Urothelium cell line (cell line): ENCODE data around the gene FGFR3.
A peak's percentile ranks its signal among the peaks of the same experiment; 100 is the strongest.
"Not testable (repeated sequence)": the region's sequence is repeated elsewhere in the genome, so short reads cannot be mapped to it uniquely, and the experiment has no call there.

Experiments used
- DNase-seq: peaks from one replicate; pipeline ENCODE4 v3.0.0; 2011; ENCODE audit warnings: low spot score, mixed read lengths
- FAIRE-seq: peaks from 2 replicates; lab custom pipeline; 2011; peaks lifted over from hg19 to GRCh38; lab: Jason Lieb, UNC

Gene FGFR3

DNA sequence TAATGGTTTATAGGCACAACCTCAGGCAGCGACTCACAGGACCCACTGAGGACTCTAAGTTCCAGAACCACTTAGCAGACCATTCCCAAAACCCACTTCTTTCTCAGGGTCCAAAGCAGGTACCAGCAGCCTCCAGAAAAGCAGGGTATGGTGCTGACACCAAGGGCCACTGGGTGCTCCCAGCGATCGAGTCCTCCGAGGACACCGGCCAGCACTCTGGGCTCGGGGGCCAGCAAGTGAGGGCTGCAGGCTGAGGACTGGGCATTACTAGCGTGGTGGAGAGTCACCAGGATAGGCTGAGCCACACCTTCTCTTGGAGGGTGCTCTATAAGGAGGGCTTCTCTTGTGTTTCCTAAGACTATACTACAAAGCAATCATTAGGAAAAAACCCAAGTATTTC, 43.6 kb downstream of the FGFR3 start:
- no peak for DNase-seq
- FAIRE-seq: no peak

DNA sequence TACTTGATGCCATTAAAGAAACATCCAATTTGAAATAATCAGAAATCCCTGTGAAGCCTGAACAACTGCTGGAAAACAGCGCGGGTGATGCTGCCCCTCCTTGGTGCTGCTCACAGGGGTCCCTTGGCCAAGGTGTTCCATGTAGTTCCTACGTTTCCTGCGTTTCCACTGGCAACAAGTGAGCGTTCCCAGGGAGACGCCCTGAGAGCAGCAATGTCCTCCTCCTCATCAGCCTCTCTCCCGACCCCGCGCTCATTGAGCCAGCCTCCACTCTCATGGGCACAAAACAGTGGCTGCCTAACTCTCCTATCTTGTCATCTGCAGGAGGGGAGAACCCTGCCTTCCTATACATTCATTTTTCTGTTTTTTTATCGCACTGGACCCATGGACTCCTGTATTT, 44.0 kb downstream of the FGFR3 start:
- no peak for DNase-seq
- no peak for FAIRE-seq

DNA sequence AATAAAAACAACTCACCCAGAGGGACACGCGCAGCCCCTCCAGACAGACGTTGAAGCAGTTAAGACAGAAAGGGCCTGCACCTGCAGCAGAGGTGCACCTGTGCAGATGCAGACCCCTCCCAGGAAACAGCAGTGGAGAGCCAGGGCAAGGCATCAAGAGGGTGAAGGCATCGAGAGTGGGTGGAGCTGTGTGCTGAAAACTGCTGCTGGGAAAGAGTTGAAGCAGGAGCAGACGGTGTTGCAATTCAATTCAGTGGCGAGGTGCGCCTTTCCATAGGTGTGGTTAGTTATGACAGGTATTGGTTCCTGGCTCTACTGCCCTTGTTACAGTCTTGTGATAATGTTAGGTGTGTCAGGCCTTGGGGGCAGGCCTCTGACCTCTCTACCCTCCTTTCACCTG, 46.2 kb downstream of the FGFR3 start:
- DNase-seq (no peak), FAIRE-seq (no peak)

DNA sequence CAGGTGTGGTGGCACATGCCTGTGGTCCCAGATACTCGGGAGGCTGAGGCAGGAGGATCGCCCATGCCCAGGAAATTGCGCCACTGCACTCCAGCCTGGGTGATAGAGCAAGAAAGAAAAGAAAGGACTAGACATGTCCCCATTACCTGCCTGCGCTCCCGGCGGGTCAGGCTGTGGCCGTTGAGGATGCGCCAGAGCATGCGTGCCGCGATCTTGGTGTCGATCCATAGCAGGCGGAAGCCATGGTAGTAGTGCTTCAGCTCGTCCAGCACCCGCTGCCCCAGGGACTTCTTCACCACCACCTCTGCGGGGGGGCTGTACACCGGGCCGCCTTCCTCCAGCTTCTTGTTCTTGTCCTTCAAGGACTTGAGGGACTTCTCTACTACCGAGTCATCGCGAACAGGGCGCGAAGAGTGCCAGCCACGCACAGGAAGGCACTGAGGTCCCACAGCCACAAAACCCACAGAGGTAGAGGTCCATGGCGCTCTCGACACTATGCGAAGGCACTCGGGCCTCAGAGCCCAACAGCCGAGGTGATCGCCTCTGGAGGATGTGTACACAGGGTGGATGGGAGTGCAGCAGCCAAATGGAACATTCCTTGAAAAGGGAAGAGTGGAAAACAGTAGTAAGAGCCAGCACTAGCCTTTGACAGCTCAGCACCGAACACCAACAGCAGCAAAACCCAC, 48.3 kb downstream of the FGFR3 start:
- FAIRE-seq (no peak), DNase-seq (no peak)

DNA sequence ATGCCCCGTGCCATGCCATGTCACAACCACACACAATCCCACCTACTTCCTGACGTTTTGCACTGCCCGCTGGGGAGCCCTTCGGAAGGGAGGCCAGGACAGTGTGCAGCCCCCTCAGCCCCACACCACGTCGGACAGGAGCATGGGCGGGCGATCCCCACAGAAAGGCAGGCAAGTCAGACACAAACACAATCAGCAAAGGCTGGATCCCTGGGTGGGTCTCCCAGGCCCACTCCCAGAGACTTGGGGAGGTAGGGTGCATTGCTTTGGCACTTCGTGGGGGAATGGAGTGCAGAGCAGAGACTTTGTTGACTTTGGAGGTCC, 48.8 kb downstream of the FGFR3 start:
- no peak for DNase-seq
- no peak for FAIRE-seq

DNA sequence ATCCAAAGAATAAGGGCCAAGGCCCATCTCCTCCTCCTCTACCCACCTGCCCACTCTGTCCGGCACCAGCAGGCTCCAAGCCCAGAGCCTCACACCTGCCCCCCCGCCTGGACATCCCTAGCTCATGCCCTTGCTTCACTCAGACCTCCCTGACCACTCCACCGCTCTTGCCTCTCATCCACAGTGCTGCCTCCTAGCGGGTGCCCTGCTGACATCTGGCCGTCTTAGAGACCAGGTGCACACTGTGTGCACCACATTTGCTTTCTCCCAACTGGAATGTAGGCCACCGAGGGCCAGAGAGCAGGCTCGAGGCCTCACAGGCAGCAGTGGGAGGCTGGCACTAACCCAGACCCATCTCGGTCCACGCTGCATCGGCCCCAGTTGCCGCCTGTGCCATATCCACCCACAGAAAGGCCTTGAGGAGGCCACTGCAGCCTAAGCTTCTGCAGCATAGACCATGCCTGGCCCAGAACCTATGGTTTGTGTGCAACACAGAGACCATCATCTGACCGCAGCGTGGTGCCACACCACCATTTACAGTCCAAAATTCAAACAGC, 49.3 kb downstream of the FGFR3 start:
- FAIRE-seq (no peak), DNase-seq (no peak)

DNA sequence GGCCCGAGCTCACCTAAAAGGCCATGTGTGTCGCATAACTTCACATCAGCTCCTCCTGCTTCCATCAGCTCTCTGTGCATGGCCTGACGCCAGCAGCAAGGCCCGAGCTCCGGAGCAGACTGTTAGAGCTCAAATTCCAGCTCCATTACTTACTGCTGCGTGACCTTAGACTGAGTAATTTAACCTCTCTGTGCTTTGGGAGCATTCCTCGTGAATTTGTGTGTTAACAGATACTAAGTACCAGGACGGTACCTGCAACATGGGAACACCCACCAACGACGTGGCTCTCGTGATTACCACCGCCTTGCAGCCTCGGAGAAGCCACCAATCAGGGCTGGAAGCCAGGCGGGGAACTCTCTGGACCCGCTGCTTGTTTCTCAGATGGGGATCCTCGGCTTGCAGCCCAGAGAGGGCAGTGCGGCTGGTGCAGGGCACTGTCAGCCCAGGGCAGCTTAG, 49.9 kb downstream of the FGFR3 start:
- DNase-seq: no peak
- no peak for FAIRE-seq

DNA sequence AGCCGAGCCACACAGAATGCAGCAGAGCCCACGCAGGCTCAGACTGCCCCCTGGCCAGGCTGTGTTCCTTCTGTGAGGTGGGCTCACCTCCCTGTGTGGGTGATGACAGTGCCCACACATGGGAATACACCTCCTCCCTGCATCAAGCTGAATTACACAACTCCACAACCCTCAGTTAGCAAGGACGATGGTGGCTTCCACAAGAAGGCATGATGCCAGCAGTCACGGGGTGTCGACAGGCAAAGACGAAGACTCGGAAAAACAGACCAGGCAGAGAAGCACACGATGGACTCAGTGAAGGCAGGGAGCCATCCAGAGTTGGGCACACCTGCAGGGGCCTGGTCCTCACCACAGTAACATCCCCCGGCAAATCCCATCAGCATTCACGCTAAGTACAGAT, 50.8 kb downstream of the FGFR3 start:
- no peak for DNase-seq

DNA sequence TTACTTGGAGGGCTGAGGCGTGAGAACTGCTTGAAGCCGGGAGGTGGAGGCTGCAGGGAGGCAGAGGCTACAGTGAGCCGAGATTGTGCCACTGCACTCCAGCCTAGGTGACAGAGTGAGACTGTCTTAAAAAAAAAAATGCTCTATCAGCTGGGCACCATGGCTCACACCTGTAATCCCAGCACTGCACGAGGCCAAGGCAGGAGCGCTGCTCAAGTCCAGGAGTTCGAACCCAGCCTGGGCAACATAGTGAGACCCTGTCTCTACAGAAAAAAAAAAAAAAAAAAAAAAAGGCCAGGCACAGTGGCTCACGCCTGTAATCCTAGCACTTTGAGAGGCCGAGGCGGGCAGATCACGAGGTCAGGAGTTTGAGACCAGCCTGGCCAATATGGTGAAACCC, 51.5 kb downstream of the FGFR3 start:
- not testable (repeated sequence) for FAIRE-seq, DNase-seq

More for the DNA sequence above, 50.8 kb downstream of the FGFR3 start:
- FAIRE-seq: no peak

DNA sequence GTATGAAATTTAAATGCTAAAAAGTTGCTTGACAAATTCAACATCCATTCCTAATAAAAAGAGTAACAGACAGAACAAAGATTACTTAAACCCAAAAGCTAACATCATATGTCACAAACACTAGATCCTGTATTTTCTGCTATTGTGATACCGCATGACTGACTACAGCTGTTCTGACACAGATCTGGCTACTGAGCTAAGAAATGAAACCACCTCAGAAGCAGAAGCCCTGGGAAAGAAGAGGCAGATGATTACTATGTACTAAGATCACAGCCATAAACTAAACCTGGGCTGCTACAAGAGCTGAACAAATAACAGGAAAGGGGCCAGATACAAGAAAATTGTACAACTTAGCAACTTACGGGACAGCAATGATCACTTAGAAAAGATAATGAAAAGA, 53.5 kb downstream of the FGFR3 start:
- FAIRE-seq (no peak), DNase-seq (no peak)

DNA sequence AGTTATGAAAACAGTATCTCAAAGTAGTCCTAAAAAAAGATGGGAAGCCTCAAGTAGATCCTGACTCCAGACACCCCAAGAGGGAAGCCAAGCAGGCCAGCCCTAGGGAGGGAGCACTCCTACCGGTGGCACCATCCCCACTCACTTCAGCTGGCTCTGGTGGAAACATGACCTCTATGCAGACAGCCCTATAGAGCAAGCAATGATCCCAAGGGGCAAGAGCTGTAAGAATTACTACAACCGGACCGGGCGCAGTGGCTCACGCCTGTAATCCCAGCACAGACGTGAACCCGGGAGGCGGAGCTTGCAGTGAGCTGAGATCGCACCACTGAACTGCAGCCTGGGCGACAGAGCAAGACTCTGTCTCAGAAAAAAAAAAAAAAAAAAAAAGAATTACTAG, 57.2 kb downstream of the FGFR3 start:
- no peak for DNase-seq
- no peak for FAIRE-seq

DNA sequence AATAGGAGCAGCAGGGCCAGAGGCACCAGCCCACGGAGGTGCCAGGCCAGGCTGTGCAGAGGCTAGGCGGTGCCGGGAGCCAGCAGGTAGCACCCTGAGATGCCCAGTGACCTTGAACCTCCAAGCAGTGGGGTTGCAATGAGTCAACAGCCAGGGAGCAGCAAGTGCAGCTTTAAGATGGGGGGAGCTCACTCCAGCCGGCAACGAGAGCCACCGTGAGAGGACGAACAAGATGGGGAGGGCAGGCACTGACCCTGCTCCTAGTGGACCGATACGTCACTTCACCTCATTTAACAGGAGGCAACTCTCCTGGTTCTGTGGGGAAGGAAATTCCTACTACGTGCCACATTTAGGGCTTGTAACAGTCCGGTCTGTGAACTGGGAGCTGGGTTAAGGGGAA, 58.1 kb downstream of the FGFR3 start:
- FAIRE-seq: no peak
- DNase-seq: no peak

DNA sequence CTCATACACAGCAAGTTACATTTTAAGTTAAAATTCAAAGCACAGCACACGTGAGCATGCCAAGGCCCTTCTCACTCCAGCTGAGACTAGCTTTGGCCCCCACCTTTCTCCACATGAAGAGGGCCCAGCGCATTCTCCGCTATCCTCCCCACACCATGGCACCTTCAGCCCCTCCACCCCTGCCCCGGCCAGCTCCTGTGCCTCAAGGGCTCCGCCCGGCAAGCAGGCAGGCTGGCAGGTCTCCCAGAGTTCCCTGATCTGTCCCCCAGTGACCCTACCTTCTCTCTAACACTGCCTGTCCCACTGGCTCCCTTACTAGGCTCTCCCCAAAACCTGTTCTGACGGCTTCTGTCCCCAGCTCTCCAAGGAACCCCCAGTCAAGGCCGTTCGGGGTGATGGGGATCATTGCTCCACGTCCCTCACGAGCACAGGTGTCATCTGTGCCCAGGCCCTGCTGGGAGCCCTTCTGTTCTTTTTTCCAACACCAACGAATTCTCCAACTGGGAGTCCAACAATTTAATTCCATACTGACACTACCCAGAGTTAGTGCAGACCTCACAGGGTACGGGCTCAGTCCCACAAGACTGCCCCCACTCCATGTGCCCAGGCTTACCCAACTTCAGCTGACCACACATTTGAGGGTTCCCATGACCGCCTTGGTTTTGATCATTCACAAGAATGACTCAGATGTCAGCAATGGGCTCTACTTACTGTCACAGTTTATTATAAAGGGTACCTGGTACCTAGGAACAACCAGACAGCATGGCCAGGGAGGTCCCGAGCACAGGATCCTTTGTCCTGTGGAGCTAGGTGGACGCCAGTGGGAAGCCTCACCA, 58.7 kb downstream of the FGFR3 start:
- no peak for DNase-seq
- FAIRE-seq: no peak

DNA sequence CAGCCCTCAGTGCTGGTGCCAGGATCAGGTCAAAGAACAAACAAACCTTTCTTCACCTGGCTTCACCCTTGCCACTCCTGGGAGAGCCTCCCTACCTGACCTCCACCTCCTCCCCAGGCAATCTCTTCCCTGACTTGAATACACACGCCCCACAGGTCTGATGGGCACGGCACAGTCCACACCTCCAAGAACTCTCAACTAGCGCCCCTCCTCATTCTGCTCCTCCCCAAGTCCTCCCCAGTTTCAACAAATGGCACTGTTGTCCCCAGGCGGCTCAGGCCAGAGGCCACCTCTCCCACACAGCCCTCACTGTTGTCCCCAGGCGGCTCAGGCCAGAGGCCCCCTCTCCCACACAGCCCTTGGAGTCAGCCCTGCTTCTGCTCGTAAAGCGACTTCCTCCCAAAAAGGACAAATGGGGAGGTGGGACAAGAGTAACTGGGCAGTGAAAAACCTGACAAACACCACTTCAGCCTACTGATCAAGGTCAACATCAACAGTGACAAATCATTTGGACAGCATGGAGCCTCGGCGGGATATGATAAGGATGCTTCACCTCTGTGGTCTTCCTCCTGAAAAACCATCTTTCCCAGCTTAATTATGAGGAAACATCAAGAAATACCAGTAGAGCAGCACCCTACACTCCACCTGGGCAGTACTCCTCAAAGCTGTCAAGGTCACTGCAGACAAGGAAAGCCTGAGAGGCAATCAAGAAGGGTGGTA, 60.0 kb downstream of the FGFR3 start:
- FAIRE-seq: no peak
- no peak for DNase-seq

DNA sequence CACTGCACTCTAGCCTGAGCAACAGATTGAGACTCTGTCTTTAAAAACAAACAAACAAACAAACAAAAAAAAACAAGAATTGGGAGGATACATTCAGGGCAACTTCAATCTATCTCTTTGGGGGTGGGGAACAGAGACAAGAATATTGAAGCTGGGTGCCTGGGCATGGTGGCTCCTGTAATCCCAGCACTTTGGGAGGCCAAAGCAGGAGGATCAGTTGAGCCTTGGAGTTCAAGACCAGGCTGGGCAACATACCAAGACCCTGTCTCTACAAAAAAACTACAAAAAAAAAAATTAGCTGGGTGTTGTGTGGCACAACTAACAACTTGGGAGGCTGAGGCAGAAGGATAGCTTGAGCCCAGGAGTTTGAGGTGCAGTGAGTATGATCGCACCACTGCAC, 61.7 kb downstream of the FGFR3 start:
- FAIRE-seq (no peak), DNase-seq (no peak)

DNA sequence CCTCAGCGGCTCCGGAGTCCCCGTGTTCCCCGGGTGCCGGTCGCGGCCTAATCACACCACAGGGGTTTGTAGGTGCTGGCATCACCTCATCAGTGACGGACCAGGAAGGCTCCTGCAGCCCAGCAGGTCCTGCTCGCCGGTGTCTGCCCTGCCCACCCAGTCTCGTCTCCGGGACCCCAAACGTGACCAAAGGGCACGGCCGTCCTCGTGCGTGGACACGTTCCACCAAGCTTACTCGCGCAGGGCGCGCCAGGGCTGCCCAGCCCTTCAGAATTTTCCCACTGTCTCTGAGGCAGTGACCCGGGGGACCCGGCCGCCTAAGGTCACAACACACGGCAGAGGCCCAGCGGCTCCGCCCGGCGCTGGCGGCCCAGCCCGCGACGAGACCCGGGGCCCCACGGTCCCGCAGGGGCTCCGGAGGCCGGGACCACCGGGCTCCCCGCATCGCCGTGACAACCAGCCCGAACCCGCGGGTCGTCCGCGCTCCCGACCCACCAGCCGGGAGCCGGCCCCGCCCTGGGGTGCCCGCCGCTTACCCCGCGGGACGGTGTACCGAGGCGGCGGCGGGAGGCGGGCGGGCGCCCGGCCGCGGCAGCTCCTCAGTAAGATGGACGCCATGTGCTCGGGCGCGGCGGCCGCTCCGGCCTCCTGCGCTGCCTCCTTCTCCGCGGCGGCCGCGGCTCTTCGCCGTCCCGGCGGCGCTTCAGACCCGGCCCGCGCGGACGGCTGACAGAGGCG, 62.4 kb downstream of the FGFR3 start:
- DNase-seq (no peak), FAIRE-seq (no peak)

DNA sequence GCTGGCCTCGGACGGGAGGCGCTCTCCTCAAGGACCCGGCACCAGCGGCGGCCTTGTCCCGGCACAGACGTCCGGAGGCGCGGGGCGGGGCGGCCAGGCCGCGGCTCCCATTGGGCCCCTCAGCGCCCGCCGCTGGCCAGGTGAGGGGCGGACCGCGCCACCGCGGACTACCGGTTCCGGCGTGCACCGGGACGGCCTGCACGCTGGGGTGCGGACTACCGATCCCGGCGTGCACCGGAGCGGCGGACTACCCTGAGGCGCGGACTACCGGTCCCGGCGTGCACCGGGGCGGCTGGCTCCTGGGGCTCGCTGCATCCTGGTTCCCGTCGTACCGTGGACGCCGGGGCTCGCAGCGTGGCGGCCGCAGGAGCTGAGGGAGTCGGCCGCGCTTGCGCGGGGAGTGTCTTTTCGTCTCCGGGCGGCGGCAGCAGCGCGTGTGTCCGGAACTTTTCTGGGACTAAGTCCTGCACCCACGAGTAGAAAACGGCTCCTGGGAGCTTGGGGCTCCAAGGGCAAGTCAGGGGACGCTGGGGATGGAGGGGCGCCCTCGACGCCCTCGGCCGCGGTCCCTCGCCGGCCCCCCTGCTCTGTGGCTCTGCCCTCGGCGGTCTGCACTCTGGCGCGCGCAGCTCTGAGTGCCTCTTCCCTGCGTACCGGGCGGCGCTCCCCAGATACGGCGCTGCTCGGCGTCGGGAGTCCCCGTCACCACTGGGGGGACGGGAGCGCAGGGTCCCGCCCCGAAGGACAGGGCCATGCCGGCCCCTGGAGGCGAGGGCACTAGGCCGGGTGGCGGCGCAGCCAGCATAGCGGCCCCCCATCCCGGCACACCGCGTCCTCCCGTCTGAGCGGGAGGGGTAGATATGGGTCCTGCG, 63.2 kb downstream of the FGFR3 start, which contains the start of gene LETM1:
LETM1 (minus strand) TSS at position 86 of the 872 bp plus-strand sequence. CDS start 206 bp downstream, outside the sequence.
- FAIRE-seq (peak; percentile 95), DNase-seq (peak; percentile 92)

DNA sequence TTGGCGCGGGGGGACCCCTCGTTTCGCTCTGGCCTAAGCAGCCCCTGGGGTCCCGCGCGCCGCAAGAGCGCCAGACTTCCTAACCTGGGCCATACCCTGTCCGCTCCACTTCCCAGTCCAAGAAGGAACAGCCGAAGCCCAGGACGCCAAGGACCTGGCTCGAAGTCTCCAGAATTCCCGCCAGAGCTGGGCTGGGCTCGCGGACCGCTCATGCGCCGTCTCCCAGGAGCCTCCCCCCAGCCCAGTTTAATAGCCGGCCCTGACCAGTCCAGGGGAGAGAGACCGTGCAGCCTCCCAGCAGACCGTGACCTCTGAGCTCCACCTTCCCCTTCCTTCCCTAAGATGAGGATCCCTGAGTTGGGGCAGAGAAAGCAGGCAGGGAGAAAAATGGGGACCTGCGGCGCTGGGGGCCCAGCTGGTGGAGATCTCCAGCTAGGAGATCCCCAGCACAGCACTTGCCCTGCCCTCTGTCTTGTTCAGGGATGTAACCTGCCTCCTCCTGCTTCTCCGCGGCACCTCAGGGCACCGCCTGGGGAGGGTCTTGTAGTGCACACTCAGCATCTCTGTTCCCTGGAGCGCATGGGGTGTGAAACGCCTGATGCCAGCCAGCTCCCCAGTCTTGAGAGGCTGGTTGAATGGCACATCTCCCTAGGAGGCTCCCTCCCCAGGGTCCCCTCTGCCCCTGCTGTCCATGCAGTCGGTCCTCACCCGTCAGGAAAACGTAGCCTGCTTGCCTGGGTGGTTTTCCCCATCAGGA, 64.0 kb downstream of the FGFR3 start:
- no peak for DNase-seq
- FAIRE-seq: no peak

DNA sequence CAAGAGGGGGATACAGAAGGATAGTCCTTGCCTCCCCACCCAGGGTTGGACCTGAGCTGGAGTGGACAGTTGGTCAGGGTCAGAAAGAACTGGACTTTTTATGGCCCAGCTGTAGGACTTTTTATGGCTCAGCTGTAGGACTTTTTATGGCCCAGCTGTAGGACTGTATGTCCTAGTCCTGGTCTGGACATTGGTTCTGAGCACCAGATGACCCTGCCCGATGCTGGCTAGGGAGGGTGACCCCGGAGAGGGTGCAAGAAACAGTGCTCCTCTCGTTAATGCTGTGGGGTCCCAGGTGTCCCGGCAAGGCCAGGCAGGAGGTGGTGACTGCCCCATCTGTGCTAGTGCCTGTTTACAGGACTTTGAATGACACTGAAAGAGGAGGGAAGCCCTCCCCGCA, 64.8 kb downstream of the FGFR3 start:
- FAIRE-seq: no peak
- DNase-seq: no peak
